MCF 10A (cell line): ENCODE measurements around the gene RBM20. TPM values are rescaled to one million over a fixed set of nuclear protein-coding genes. Genes with fewer than 3 reads are reported as not detected.

Experiments
- BruUV-seq: library from RNA; stranded (reverse); fragments of 400-500 nt; replicated peaks from 2 replicates; lab custom pipeline; 2021; lab: Mats Ljungman, UMichigan
- CTCF ChIA-PET: fragments of 300-600 bp; sonication (Branson Sonifier 250); formaldehyde crosslinking; extraction: SDS; loops from one replicate; lab custom pipeline; 2021; ENCODE audit warnings: antibody characterized with exemption, inconsistent platforms; lab: Yijun Ruan, JAX
- POLR2A ChIA-PET: fragments of 300-600, 350-650 bp; sonication (Branson Sonifier 250); formaldehyde crosslinking; extraction: SDS; loops from one replicate; lab custom pipeline; 2020; ENCODE audit warnings: antibody characterized with exemption, inconsistent platforms; lab: Yijun Ruan, JAX
- DNase-seq: peaks from one replicate; pipeline ENCODE4 v3.0.0-alpha.2; 2018; ENCODE audit not compliant: unreplicated experiment
- H3K27ac Mint-ChIP-seq: one replicate; pipeline ENCODE4 v1.8.0; 2022; ENCODE audit warnings: mild to moderate bottlenecking, low read depth, mixed read lengths; ENCODE audit not compliant: unreplicated experiment
- H3K27me3 Mint-ChIP-seq: one replicate; pipeline ENCODE4 v1.8.0; 2022; ENCODE audit warnings: mixed read lengths; ENCODE audit not compliant: insufficient read depth, unreplicated experiment
- H3K36me3 Mint-ChIP-seq: one replicate; pipeline ENCODE4 v1.8.0; 2022; ENCODE audit warnings: mild to moderate bottlenecking, moderate library complexity, mixed read lengths; ENCODE audit not compliant: insufficient read depth, unreplicated experiment
- H3K4me1 Mint-ChIP-seq: one replicate; pipeline ENCODE4 v1.8.0; 2022; ENCODE audit warnings: mixed read lengths; ENCODE audit not compliant: insufficient read depth, unreplicated experiment
- H3K4me3 Mint-ChIP-seq: one replicate; pipeline ENCODE4 v1.8.0; 2022; ENCODE audit warnings: mild to moderate bottlenecking, moderate library complexity, mixed read lengths; ENCODE audit not compliant: unreplicated experiment
- H3K9me3 Mint-ChIP-seq: one replicate; pipeline ENCODE4 v1.8.0; 2022; ENCODE audit warnings: mixed read lengths; ENCODE audit not compliant: unreplicated experiment
- intact Hi-C: fragments of 100-400 bp; cut with micrococcal nuclease; formaldehyde crosslinking; loops from 2 replicates; pipeline ENCODE4 v1.14.1; 2022
- total RNA-seq: library from RNA; stranded (reverse); gene quantifications from 2 replicates; pipeline ENCODE4 v1.2.3, GENCODE V29; 2022
- TF ChIP-seq, protein P1 (sequence below): fragments of 200-600 bp; IDR thresholded peaks from one replicate; pipeline ENCODE4 v1.8.0; 2022; ENCODE audit warnings: antibody characterized with exemption, mild to moderate bottlenecking; ENCODE audit not compliant: unreplicated experiment

Gene RBM20
- total RNA-seq, 1 experiment from 2014 or later: not detected

DNA sequence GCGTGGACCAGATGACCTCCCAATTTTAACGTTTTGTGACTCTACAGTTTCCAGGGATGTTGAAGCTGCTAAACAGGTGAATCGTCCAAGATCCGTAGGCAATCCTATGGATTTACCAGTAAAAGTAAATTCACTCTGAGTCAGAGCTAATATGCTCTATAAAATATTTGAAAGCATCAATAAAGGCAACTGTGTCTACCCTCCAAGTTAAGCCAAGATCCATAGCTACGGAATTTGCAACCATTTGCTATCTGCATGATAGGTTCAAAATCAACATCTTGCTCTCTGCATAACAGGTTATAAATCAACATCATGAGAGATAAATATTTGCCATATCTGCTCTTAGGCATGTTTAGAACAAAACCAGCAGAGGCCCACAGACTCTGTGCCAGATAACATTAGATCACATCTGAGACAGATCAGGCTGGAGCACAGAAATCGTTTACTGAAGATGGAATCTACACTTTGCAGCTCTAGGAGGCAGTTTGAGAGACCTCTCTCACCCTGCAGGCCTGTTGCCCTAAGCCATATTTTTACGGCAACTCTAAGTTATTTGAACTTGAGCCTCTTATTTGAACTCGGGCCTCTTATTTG, 146.9 kb downstream of the RBM20 start:
- CTCF ChIA-PET: interaction anchor here (1.4 to 1.9 kb wide), 2 partner anchors 8 to 45 kb away, joined by 3 to 8 read pairs; no protein-coding TSS in a partner anchor
- no peak overlapping the region for H3K4me3 Mint-ChIP-seq
- BruUV-seq: no TSS peak
- H3K9me3 Mint-ChIP-seq: no peaks in the 10 kb centered on the region
- no peaks in the 10 kb centered on the region for H3K27me3 Mint-ChIP-seq
- POLR2A ChIA-PET: interaction anchor here (0.6 to 2.1 kb wide), 2 partner anchors 11 to 845 kb away, joined by 3 to 12 read pairs; no protein-coding TSS in a partner anchor
- H3K36me3 Mint-ChIP-seq: no peaks in the 10 kb centered on the region
- H3K27ac Mint-ChIP-seq: no peak overlapping the region
- no peak for DNase-seq
- no peaks in the 10 kb centered on the region for H3K4me1 Mint-ChIP-seq
- TF ChIP-seq, protein P1, sequence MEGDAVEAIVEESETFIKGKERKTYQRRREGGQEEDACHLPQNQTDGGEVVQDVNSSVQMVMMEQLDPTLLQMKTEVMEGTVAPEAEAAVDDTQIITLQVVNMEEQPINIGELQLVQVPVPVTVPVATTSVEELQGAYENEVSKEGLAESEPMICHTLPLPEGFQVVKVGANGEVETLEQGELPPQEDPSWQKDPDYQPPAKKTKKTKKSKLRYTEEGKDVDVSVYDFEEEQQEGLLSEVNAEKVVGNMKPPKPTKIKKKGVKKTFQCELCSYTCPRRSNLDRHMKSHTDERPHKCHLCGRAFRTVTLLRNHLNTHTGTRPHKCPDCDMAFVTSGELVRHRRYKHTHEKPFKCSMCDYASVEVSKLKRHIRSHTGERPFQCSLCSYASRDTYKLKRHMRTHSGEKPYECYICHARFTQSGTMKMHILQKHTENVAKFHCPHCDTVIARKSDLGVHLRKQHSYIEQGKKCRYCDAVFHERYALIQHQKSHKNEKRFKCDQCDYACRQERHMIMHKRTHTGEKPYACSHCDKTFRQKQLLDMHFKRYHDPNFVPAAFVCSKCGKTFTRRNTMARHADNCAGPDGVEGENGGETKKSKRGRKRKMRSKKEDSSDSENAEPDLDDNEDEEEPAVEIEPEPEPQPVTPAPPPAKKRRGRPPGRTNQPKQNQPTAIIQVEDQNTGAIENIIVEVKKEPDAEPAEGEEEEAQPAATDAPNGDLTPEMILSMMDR: no peak
- intact Hi-C loops: no loop called here

DNA sequence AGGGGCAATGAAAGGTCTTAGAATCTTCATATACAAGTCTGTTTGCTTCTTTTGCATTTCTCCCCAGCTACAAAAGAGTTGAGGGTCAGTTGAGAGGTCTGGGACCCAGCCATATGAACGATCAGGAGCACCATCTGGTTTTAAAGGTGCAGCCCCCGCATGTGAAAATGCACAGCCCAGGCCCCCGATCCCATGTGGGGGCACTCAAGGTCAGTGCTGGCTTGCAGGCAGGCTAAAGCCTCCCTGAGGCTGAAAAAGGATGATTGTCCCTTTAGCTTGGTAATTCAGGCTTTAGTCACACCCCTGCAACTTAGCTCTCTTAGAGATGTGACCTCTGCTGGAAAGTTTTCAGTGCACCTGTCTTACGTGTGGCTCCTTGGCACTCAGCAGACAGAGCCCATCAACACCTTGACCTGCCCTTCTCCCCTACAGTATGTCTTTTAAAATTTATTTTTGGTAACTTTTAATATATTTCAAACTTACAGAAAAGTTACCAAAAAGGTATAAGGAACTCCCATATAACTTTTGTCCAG, 147.5 kb downstream of the RBM20 start:
- TF ChIP-seq, protein P1: no peak
- Mint-ChIP-seq H3K27ac (no peak overlapping the region), H3K4me3 (no peak overlapping the region), H3K36me3 (no peaks in the 10 kb centered on the region), H3K4me1 (no peaks in the 10 kb centered on the region), H3K27me3 (no peaks in the 10 kb centered on the region), H3K9me3 (no peaks in the 10 kb centered on the region)
- BruUV-seq: no TSS peak
- DNase-seq: no peak
- ChIA-PET CTCF (interaction anchor here (0.6 to 1.9 kb wide), 3 partner anchors 8 to 45 kb away, joined by 3 to 8 read pairs (median 4); no protein-coding TSS in a partner anchor), POLR2A (interaction anchor here (0.6 to 2.1 kb wide), 2 partner anchors 11 to 845 kb away, joined by 3 to 12 read pairs; no protein-coding TSS in a partner anchor)
- intact Hi-C loops: no loop called here

DNA sequence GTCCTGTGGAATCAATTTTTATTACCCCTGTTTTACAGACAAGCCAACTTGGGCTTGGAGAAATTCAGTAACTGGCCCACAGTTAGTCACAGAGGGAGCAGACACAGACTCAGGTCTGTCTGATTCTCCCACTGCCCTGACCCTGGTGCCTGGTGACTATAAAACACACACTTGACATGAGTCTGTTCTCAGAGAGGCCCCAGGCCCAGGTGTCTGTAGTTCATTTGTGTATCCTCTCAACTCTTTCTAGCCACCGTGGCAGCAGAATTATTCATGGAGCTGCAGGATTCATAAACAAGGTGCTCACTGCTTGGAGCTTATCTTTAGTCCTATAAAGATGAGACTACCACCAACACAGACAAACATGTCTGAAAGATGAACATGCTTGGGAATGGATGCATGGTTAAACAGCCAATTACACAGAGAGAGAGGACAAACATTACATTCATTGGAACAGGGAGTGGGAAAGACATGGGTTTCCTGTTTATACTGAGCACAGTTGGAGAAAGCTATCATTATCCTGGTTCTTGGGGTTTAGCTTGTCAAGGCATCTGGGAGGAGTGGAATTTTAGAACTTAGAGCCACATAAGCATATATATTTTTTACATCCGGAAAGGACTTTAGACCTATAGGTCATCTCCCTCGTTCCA, 148.5 kb downstream of the RBM20 start:
- H3K9me3 Mint-ChIP-seq: no peaks in the 10 kb centered on the region
- H3K36me3 Mint-ChIP-seq: no peaks in the 10 kb centered on the region
- H3K27me3 Mint-ChIP-seq: no peaks in the 10 kb centered on the region
- ChIA-PET CTCF (interaction anchor here (0.5 to 1.6 kb wide), 4 partner anchors 10 to 327 kb away, joined by 3 to 4 read pairs (median 3); no protein-coding TSS in a partner anchor), POLR2A (no interaction called here)
- DNase-seq: no peak
- no peak overlapping the region for H3K27ac Mint-ChIP-seq
- intact Hi-C loops: no loop called here
- no TSS peak for BruUV-seq
- TF ChIP-seq, protein P1: no peak
- H3K4me1 Mint-ChIP-seq: no peaks in the 10 kb centered on the region
- no peak overlapping the region for H3K4me3 Mint-ChIP-seq
